OCI-LY3 (cell line): ENCODE results near the gene PDE6H.

Experiments used
- H2AFZ ChIP-seq: fragments of 200-600, 300-600 bp; shearing (Covaris generic); 2 replicates; pipeline ENCODE4 v1.6.0; 2014; ENCODE audit warnings: antibody characterized with exemption, low read depth, low read length
- H3K27ac ChIP-seq: fragments of 200-600, 300-600 bp; sonication (generic); 2 replicates; pipeline ENCODE4 v1.5.1; 2014; ENCODE audit warnings: mild to moderate bottlenecking, low read length, moderate library complexity, mixed read lengths
- H3K27me3 ChIP-seq: fragments of 200-600, 300-600 bp; sonication (generic); 2 replicates; pipeline ENCODE4 v1.6.1; 2014; ENCODE audit warnings: low read depth, low read length, mixed read lengths
- H3K36me3 ChIP-seq: fragments of 200-600, 300-600 bp; sonication (generic); replicated peaks from 2 replicates; pipeline ENCODE3; 2014; ENCODE audit warnings: low read depth, low read length, mixed read lengths
- H3K4me1 ChIP-seq: fragments of 300-600, 200-600 bp; sonication (generic); 2 replicates; pipeline ENCODE4 v1.6.1; 2014; ENCODE audit warnings: low read length, mixed read lengths
- H3K4me2 ChIP-seq: fragments of 200-600, 300-600 bp; sonication (generic); 2 replicates; pipeline ENCODE4 v1.6.1; 2014; ENCODE audit warnings: low read length, mixed read lengths
- H3K4me3 ChIP-seq: fragments of 300-600, 200-600 bp; sonication (generic); 2 replicates; pipeline ENCODE4 v1.5.1; 2014; ENCODE audit warnings: antibody characterized with exemption, mild to moderate bottlenecking, low read length, moderate library complexity
- H3K79me2 ChIP-seq: fragments of 300-600, 200-600 bp; shearing (Covaris generic); 2 replicates; pipeline ENCODE4 v1.6.1; 2014; ENCODE audit warnings: mild to moderate bottlenecking, low read length, mixed read lengths
- H3K9ac ChIP-seq: fragments of 300-600, 200-600 bp; shearing (Covaris generic); 2 replicates; pipeline ENCODE4 v1.6.0; 2014; ENCODE audit warnings: mild to moderate bottlenecking, low read length, moderate library complexity
- H3K9me3 ChIP-seq: fragments of 200-600, 300-600 bp; shearing (Covaris generic); 2 replicates; pipeline ENCODE4 v1.6.1; 2014; ENCODE audit warnings: low read length, mixed read lengths; ENCODE audit not compliant: insufficient read depth
- H4K20me1 ChIP-seq: fragments of 200-600, 300-600 bp; sonication (generic); 2 replicates; pipeline ENCODE4 v1.6.1; 2016; ENCODE audit warnings: low read length, mixed read lengths; ENCODE audit not compliant: insufficient read depth
- EZH2phosphoT487 ChIP-seq: fragments of 200-600 bp; shearing (Covaris generic); IDR thresholded peaks from 2 replicates; pipeline ENCODE4 v1.6.1; 2018; ENCODE audit warnings: antibody characterized with exemption, mixed run types, low read depth
- TF ChIP-seq, protein P1 (sequence below): fragments of 200-600, 300-600 bp; sonication (generic); IDR thresholded peaks from 2 replicates; pipeline ENCODE4 v1.5.1; 2014; ENCODE audit warnings: antibody characterized with exemption, low read length, low read depth

Gene PDE6H

GRCh38 chr12:14937689-14938088, 35.2 kb upstream of the PDE6H start:
- Histone ChIP-seq H3K27me3 (no peaks in the 10 kb centered on the region), H3K79me2 (no peaks in the 10 kb centered on the region), H3K4me1 (peaks cover 7% of the 10 kb centered on the region), H3K27ac (no peak overlapping the region), H2AFZ (no peak overlapping the region), H3K36me3 (peaks cover 35% of the 10 kb centered on the region), H3K4me3 (no peak overlapping the region), H3K4me2 (no peak overlapping the region), H3K9ac (no peak overlapping the region), H4K20me1 (no peaks in the 10 kb centered on the region), H3K9me3 (no peaks in the 10 kb centered on the region)
- no peak for TF ChIP-seq EZH2phosphoT487
- TF ChIP-seq, protein P1, sequence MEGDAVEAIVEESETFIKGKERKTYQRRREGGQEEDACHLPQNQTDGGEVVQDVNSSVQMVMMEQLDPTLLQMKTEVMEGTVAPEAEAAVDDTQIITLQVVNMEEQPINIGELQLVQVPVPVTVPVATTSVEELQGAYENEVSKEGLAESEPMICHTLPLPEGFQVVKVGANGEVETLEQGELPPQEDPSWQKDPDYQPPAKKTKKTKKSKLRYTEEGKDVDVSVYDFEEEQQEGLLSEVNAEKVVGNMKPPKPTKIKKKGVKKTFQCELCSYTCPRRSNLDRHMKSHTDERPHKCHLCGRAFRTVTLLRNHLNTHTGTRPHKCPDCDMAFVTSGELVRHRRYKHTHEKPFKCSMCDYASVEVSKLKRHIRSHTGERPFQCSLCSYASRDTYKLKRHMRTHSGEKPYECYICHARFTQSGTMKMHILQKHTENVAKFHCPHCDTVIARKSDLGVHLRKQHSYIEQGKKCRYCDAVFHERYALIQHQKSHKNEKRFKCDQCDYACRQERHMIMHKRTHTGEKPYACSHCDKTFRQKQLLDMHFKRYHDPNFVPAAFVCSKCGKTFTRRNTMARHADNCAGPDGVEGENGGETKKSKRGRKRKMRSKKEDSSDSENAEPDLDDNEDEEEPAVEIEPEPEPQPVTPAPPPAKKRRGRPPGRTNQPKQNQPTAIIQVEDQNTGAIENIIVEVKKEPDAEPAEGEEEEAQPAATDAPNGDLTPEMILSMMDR = peak; percentile 45

DNA sequence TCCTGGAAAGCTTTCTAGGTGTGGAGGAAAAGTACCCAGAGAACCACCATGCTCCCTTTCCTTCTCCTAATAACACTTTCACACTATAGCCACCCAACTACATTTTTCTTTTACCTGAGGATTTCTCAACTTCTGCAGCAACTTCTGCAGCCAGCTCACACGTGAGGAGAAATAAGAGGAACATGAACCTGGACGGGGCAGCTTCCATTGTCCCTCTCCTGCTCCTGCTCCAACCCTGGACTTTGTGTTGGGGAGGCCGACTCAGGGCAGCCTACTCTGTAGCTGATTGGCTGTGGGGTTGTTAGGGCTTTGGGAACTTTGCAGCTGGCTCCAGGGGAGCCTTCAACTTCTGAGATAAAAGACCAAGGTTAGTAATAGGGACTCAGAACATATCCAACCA, 34.5 kb upstream of the PDE6H start, which contains the start of gene ERP27:
TSS of gene ERP27 (minus strand) at position 237 of the 400 bp plus-strand sequence. CDS start at position 208, 29 bp downstream.
- H3K4me3 ChIP-seq = no peak within 1 kb of the TSS

DNA sequence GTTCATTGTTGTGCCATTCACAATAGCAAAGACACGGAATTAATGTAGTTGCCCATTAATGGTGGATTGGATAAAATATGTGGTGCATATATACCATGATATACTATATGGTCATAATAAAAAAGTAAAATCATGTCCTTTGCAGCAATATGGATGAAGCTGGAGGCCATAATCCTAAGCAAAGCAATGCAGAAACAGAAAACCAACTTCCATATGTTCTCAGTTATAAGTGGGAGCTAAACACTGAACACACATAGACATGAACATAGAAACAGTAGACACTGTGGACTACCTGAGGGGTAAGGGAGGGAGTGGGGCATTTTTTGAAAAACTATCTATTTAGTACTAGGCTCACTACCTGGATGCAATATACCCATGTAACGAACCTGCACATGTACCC, 31.5 kb upstream of the PDE6H start:
- TF ChIP-seq, protein P1 = no peak
- TF ChIP-seq EZH2phosphoT487 = no peak
- Histone ChIP-seq H3K9me3 (no peaks in the 10 kb centered on the region), H3K4me1 (peaks cover 7% of the 10 kb centered on the region), H3K27me3 (no peaks in the 10 kb centered on the region), H3K79me2 (0 out of 2 replicates have a peak, but pooled peaks cover under 1% of the 10 kb centered on the region), H3K36me3 (peaks cover 53% of the 10 kb centered on the region), H3K4me3 (no peak overlapping the region), H3K9ac (no peak overlapping the region), H2AFZ (no peak overlapping the region), H4K20me1 (no peaks in the 10 kb centered on the region), H3K4me2 (no peak overlapping the region), H3K27ac (no peak overlapping the region)

More for the DNA sequence above, 34.5 kb upstream of the PDE6H start, which contains the start of gene ERP27:
- no peak for TF ChIP-seq EZH2phosphoT487
- TF ChIP-seq, protein P1 = no peak
- Histone ChIP-seq H3K4me2 (no peak within 1 kb of the TSS), H3K9me3 (no peaks in the 10 kb centered on the region), H3K9ac (no peak within 1 kb of the TSS), H3K4me1 (peaks cover 7% of the 10 kb centered on the region), H3K79me2 (no peaks in the 10 kb centered on the region), H3K36me3 (peaks cover 38% of the 10 kb centered on the region), H4K20me1 (no peaks in the 10 kb centered on the region), H3K27me3 (no peaks in the 10 kb centered on the region), H3K27ac (0 out of 2 replicates have a peak within 1 kb of the TSS, but pooled peaks have one; percentile 19), H2AFZ (no peak within 1 kb of the TSS)

DNA sequence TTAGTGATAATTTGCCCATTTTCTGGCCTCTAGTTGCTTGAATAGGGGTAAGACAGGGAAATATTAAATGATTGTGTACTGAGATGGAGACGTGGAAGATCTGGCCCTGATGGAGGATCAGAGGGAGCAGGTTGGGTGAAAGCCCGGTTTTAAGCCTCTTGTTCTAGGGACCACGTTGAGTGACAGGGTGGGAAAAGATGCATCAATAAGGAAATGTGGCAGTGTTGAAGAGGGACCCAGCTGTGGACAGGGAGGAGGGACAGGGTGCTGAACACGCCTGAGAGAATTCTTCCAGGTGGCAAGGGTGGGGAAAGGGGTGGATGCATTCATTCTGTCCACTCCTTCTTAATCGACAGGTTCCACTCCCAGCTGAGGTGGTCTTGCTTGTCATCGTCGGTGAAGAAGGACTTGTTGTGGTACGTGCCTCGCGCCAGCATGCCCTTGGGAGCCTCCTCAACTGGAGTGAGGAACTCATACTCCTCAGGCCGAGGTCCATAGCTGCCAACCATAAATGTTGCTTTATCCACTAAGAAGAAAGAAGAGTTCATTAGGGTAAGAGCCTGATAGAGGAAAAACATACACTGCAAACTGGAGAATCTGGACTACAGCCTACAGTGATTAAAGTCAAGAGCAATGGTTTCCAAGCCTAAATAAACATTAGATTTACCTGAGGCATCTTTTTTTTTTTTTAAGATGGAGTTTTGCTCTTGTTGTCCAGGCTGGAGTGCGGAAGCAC, 30.5 kb upstream of the PDE6H start:
- Histone ChIP-seq H3K79me2 (0 out of 2 replicates have a peak, but pooled peaks cover 8% of the 10 kb centered on the region), H4K20me1 (no peaks in the 10 kb centered on the region), H3K4me1 (peaks cover 9% of the 10 kb centered on the region), H3K36me3 (peaks cover 63% of the 10 kb centered on the region), H3K9me3 (no peaks in the 10 kb centered on the region), H3K4me2 (no peak overlapping the region), H2AFZ (no peak overlapping the region), H3K4me3 (no peak overlapping the region), H3K27ac (no peak overlapping the region), H3K27me3 (no peaks in the 10 kb centered on the region), H3K9ac (no peak overlapping the region)
- no peak for TF ChIP-seq EZH2phosphoT487
- TF ChIP-seq, protein P1 = no peak
